HAP-1 (cell line): ENCODE data around the gene PTPRN2.

Source experiments
- DNase-seq, 2 experiments: peaks; one replicate each; pipeline ENCODE4 v3.0.0-alpha.2; 2016 to 2020; ENCODE audit warnings: low spot score in 2 of 2
- H3K27me3 ChIP-seq: fragments of 250-450 bp; sonication (Bioruptor Pico); 2 replicates; pipeline ENCODE4 v1.5.1; 2020; ENCODE audit warnings: low read depth, mild to moderate bottlenecking, moderate library complexity
- H3K36me3 ChIP-seq: fragments of 250-450 bp; sonication (Bioruptor Pico); replicated peaks from 2 replicates; pipeline ENCODE4 v1.5.1; 2020; ENCODE audit warnings: mild to moderate bottlenecking
- H3K4me1 ChIP-seq: fragments of 250-450 bp; sonication (Bioruptor Pico); 2 replicates; pipeline ENCODE4 v1.5.1; 2020; ENCODE audit warnings: mild to moderate bottlenecking
- H3K4me3 ChIP-seq: fragments of 250-450 bp; sonication (Bioruptor Pico); 2 replicates; pipeline ENCODE4 v1.5.1; 2020; ENCODE audit warnings: mild to moderate bottlenecking, moderate library complexity
- H3K9me3 ChIP-seq: fragments of 250-450 bp; sonication (Bioruptor Pico); 2 replicates; pipeline ENCODE4 v1.5.1; 2020; ENCODE audit warnings: mild to moderate bottlenecking, moderate library complexity
- in situ Hi-C: fragments of 300-500 bp; cut with MboI; formaldehyde crosslinking; loops from 3 replicates; pipeline ENCODE4 v1.14.3; 2020; ENCODE audit warnings: low sequenced_read_pairs, inconsistent platforms, mixed read lengths

PTPRN2 gene

DNA sequence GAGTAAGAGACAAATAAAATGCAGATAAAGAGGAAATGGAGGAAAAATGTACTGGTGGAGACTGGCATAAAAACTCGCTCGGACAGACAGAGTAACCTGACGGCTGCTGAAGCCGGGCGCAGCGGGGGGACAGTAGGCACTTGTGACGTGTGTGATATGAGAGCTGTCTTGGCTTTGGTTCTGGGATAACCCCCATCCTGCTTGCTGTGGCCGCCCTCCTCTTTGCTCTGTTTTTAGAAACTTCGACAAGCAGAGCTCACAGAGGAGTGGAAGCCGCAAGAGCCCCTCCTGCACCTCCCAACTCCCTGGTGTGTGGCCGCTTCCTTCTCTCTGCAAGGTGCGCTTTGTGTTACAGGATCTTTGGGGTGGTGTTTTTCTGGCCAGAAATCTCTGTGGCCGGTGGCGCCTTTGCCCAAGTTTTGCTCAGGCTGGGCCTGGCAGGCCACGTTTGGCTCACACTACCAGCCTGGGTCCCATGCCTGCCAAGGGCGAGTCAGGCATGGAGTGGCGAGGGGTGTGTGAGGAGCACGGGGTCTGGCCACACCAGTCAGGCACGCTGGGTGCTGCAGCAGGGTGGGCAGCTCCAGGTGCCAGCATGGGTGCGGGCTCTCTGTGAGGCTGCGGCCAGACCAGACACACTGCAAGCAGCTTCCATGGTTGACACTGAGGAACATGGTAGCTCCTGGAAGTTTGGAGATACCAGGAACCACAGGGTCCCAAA, 982.8 kb downstream of the PTPRN2 start:
- no peaks in the 10 kb centered on the region for H3K36me3 ChIP-seq
- in situ Hi-C loops: no loop called here
- no peak overlapping the region for H3K4me3 ChIP-seq
- no peak for DNase-seq
- H3K9me3 ChIP-seq: no peaks in the 10 kb centered on the region
- no peaks in the 10 kb centered on the region for H3K4me1 ChIP-seq
- no peaks in the 10 kb centered on the region for H3K27me3 ChIP-seq

DNA sequence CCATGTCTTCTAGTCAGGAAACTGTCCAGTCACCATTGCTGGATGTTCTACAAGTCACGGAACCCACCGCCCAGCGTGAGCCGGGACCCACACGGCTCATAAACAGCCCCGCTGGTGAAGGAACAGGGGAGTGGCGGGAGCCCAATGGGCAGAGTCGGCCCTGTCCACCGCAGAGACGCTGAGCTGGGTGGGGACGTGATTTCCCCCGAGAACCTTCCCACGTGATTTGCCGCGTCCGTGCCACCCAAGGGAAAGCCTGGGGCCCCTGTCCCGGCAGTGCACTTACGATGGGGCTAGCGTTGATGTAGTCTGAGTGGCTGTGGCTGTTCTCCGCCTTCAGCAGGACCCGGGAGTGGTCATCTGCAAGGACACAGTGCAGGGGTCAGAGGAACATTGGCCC, 983.9 kb downstream of the PTPRN2 start:
- DNase-seq: no peak
- Histone ChIP-seq H3K27me3 (no peaks in the 10 kb centered on the region), H3K4me1 (no peaks in the 10 kb centered on the region), H3K4me3 (no peak overlapping the region), H3K36me3 (no peaks in the 10 kb centered on the region), H3K9me3 (no peaks in the 10 kb centered on the region)
- in situ Hi-C loops: no loop called here

DNA sequence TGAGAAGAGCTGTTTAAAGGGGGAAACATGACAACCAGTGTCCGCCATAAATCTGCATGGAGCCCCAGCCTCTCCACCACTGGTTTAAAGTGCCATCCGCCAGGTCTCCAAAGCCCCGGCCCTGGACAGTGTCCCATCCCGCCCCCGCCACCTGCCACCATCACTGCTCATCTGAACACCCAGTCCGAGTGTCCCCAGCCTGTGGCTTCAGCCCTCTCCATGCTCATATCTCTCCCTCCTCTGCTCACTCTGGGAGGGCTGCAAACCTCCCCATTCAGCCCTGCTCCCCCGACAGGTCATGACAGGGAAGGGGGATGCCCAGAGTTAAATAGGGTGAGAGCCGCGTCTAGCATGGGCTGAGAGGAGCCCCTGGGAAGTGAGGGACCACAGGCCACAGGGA, 984.6 kb downstream of the PTPRN2 start:
- Histone ChIP-seq H3K27me3 (no peaks in the 10 kb centered on the region), H3K36me3 (no peaks in the 10 kb centered on the region), H3K9me3 (no peaks in the 10 kb centered on the region), H3K4me1 (no peaks in the 10 kb centered on the region), H3K4me3 (no peak overlapping the region)
- DNase-seq: no peak
- in situ Hi-C loops: no loop called here

DNA sequence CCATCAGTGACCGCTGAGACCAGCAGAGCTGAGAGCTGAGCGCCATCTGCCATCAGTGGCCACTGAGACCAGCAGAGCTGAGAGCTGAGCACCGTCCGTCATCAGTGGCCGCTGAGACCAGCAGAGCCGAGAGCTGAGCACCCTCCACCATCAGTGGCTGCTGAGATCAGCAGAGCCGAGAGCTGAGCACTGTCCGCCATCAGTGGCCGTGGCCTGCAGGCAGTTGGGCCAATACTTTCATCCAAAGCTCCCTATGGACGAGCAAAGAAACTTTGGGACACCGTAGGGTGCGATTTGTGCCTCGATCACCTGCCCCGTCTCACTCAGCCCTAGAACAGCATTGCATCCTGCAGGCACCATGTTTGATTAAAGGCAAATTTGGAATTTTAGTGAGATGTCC, 985.0 kb downstream of the PTPRN2 start:
- in situ Hi-C loops: no loop called here
- no peak for DNase-seq
- no peaks in the 10 kb centered on the region for H3K27me3 ChIP-seq

DNA sequence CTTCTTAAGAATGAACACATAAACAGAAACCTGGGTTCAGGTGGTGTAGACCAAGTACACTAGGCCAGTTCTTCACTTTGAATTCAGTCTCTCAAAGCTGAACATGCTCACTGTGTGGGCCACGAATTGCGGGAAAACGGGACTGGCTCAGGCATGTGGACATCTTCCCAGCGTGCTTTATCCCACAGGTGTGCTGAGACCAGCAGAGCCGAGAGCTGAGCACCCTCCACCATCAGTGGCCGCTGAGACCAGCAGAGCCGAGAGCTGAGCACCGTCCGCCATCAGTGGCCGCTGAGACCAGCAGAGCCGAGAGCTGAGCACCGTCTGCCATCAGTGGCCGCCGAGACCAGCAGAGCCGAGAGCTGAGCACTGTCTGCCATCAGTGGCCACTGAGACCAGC, 985.5 kb downstream of the PTPRN2 start:
- DNase-seq: no peak
- no peaks in the 10 kb centered on the region for H3K27me3 ChIP-seq
- no peak overlapping the region for H3K4me3 ChIP-seq
- no peaks in the 10 kb centered on the region for H3K4me1 ChIP-seq
- in situ Hi-C loops: no loop called here
- no peaks in the 10 kb centered on the region for H3K9me3 ChIP-seq
- H3K36me3 ChIP-seq: no peaks in the 10 kb centered on the region

More for the DNA sequence above, 985.0 kb downstream of the PTPRN2 start:
- no peak overlapping the region for H3K4me3 ChIP-seq
- H3K4me1 ChIP-seq: no peaks in the 10 kb centered on the region
- no peaks in the 10 kb centered on the region for H3K36me3 ChIP-seq
- no peaks in the 10 kb centered on the region for H3K9me3 ChIP-seq

DNA sequence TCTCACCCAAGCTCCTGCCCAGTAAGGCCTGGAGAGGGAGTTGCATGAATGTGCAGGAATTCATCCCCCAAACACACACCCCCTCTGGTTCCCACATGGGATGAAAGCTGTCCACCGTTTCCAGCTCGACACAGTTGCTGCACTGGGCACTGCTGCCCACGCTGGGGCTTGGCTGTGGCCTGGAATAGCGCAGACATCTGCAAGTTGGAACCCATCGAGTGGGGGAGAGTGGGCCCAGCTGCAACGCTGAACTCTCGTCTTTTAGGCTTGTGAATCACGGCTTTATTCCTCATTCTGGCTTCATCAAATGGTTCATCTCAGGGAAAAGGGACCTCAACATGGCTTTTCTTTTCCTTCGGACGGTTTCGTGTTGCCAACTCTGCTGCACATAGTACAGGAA, 986.1 kb downstream of the PTPRN2 start:
- Histone ChIP-seq H3K4me1 (no peaks in the 10 kb centered on the region), H3K36me3 (no peaks in the 10 kb centered on the region), H3K9me3 (no peaks in the 10 kb centered on the region), H3K27me3 (no peaks in the 10 kb centered on the region), H3K4me3 (no peak overlapping the region)
- DNase-seq: no peak
- in situ Hi-C loops: no loop called here

DNA sequence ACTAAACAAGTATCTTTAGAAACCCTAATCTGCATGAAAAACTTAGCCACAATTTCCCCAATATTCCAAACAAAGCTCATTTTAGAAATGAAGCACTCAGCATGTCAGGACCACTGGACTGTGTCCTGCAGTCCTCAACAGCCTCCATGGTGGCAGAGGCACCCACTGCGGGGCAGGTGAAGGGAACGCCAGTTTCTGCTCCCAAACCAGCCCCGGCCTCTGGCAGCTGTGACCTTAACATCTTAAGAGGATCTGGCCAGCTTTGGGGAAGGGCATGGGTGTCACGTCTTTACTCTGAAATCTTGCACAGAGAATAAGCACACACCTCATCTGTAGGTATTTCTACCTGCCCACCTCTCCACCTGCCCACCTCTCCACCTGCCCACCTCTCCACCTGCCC, 988.1 kb downstream of the PTPRN2 start:
- H3K4me3 ChIP-seq: no peak overlapping the region
- H3K9me3 ChIP-seq: no peaks in the 10 kb centered on the region
- in situ Hi-C loops: no loop called here
- no peaks in the 10 kb centered on the region for H3K36me3 ChIP-seq
- no peaks in the 10 kb centered on the region for H3K27me3 ChIP-seq
- H3K4me1 ChIP-seq: no peaks in the 10 kb centered on the region
- DNase-seq: no peak

DNA sequence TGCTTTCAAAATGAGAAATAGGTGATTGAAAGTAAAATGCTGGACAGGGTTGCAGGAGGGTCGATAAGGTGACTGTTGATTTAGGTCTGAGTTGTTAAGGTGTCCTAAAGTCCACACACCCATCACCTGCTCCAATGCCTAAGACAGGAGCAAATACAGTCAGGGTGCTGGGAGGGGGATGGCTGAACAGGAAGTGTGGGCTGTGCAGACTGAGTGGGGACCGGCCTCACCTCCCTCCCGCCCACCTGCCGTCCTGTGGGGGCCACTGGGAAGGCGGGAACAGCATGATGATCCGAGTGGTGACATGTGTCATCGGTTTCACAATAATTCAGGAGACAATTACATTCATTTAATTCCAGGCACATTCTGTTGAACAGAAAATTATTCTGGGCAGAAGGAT, 990.1 kb downstream of the PTPRN2 start:
- no peak overlapping the region for H3K4me3 ChIP-seq
- no peaks in the 10 kb centered on the region for H3K36me3 ChIP-seq
- DNase-seq: no peak
- no peaks in the 10 kb centered on the region for H3K9me3 ChIP-seq
- no peaks in the 10 kb centered on the region for H3K27me3 ChIP-seq
- in situ Hi-C loops: no loop called here
- H3K4me1 ChIP-seq: no peaks in the 10 kb centered on the region

DNA sequence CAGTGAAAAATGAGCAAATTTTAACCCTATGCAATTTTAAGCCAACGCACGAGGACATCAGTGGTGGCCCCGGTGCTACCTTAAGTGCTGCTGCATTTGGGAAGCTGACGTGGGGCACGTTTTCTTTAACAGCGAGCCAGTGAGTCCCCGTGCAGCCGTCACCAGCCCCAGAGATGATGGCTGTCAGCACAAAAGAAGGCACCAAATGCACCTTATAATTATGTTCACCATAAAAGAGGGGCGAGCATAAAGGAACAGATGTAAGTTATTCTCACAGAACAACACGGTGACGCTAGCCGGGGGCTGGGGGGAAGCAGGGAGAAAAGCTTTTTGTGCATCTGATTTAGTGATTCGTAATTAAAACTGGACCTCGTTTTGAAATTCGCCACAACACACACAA, 990.7 kb downstream of the PTPRN2 start:
- Histone ChIP-seq H3K4me1 (no peaks in the 10 kb centered on the region), H3K4me3 (no peak overlapping the region), H3K9me3 (no peaks in the 10 kb centered on the region), H3K36me3 (no peaks in the 10 kb centered on the region), H3K27me3 (no peaks in the 10 kb centered on the region)
- in situ Hi-C loops: no loop called here
- no peak for DNase-seq

DNA sequence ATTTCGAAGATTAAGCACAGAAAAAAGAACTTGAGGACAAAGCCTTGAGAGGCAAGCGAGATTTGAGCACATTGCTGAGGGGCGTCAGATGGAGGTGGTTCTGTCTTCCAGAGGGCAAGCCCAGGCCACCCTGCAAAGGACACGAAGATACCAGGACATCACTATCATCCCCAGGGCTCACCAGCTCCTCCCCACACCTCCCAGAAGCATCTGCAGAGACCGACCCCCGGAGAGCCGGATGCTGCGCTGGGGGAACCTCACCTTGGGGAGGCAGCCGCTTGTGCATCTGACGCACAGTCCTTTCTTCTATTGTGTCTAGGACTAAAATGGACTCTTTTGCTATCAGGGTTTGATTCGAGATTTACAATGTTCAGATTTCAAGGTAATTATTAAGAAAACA, 991.2 kb downstream of the PTPRN2 start:
- no peak overlapping the region for H3K4me3 ChIP-seq
- no peaks in the 10 kb centered on the region for H3K4me1 ChIP-seq
- in situ Hi-C loops: no loop called here
- H3K36me3 ChIP-seq: no peaks in the 10 kb centered on the region
- no peak for DNase-seq
- no peaks in the 10 kb centered on the region for H3K27me3 ChIP-seq
- no peaks in the 10 kb centered on the region for H3K9me3 ChIP-seq

DNA sequence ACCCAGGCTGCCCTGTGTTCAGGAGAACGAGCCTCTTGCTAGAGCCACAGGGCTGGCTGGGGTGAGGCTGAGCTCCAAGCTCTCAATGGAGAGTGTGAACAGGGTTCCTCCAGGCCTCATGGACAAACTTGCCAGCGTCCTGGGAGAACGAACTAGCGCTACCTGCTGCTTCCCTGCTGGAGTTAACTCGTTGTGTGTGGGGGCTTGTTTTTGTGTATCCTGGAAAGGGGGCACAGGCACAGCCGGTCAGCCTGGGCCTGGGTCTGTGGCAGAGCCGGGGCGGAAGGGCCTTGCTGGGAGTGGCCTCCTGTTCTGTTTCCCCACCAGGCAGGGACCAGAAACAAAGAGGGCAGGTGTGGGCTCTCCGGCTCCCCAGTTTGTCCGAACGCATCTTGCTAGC, 991.6 kb downstream of the PTPRN2 start:
- Histone ChIP-seq H3K27me3 (no peaks in the 10 kb centered on the region), H3K4me1 (no peaks in the 10 kb centered on the region), H3K9me3 (no peaks in the 10 kb centered on the region), H3K36me3 (no peaks in the 10 kb centered on the region), H3K4me3 (no peak overlapping the region)
- in situ Hi-C loops: no loop called here
- no peak for DNase-seq

DNA sequence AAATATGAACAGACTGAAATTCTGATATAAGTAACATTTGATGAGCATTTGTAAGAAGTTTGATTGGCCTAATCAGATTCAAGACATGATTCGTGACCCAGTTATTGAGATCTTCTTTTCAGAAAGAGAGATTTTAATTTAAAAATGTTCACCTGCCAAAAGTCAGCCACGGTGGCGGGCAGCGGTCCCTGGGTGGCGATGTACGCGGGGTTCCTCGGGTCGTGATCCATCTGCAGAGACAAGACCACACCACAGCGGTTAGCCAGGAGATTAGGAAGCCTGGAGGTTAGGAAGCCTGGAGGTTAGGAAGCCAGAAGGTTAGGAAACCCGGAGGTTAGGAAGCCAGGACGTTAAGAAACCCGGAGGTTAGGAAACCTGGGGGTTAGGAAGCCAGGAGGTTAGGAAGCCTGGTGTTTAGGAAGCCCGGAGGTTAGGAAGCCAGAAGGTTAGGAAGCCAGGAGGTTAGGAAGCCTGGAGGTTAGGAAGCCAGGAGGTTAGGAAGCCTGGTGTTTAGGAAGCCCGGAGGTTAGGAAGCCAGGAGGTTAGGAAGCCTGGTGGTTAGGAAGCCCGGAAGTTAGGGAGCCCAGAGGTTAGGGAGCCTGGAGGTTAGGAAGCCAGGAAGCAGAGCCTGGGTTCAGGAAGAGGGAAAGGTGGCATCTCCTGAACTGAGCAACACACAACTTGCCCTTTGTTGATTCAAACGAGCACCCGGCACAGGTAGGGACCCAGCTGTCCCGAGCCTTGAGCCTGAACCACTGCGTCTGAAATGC, 992.4 kb downstream of the PTPRN2 start:
- Histone ChIP-seq H3K4me3 (no peak overlapping the region), H3K36me3 (no peaks in the 10 kb centered on the region), H3K27me3 (no peaks in the 10 kb centered on the region), H3K4me1 (no peaks in the 10 kb centered on the region), H3K9me3 (no peaks in the 10 kb centered on the region)
- DNase-seq: no peak
- in situ Hi-C loops: no loop called here

DNA sequence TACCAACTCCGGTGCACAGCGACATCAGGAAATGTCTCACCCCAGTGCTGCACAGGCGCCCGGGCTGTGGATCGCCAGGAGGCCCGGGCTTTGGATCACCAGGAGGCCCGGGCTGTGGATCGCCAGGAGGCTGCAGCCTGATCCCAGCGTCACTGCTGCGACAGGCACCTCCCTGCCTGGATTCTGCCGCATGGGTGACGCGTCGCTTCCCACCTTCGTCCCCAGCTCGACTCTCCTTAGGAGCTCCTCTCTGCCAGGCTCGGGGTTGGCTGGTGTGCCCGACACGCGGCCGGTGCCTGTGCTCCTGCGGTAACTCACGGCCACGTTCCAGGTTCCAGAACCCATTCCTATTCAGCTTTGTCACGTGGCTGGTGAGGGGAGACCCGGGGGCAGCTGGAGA, 993.3 kb downstream of the PTPRN2 start:
- in situ Hi-C loops: no loop called here
- H3K9me3 ChIP-seq: no peaks in the 10 kb centered on the region
- DNase-seq: no peak
- H3K36me3 ChIP-seq: no peaks in the 10 kb centered on the region
- H3K4me1 ChIP-seq: no peaks in the 10 kb centered on the region
- H3K27me3 ChIP-seq: no peaks in the 10 kb centered on the region
- no peak overlapping the region for H3K4me3 ChIP-seq

DNA sequence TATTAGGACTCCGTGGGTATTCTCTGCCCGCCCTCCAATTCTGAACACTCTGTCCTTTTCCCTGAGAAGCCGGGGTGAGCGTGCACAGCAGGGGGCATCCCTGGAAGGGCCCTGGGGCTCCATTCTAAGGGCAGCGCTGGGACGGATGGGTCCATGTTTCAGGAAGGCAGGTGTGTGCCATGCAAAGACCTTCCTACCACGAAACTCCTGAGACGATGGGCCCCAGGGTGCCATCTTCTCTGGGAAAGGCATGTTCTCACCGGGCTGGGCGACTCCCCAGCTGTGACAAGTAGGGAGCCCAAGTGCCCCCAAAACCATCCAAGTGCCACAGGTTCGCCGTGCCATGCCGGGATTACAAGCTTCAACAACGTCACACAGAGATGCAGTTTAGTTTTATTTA, 994.1 kb downstream of the PTPRN2 start:
- in situ Hi-C loops: no loop called here
- H3K4me3 ChIP-seq: no peak overlapping the region
- no peak for DNase-seq
- no peaks in the 10 kb centered on the region for H3K9me3 ChIP-seq
- no peaks in the 10 kb centered on the region for H3K27me3 ChIP-seq
- no peaks in the 10 kb centered on the region for H3K36me3 ChIP-seq
- no peaks in the 10 kb centered on the region for H3K4me1 ChIP-seq
